TTC549 (cell line): ENCODE data around the gene OR51E1.

Experiments
- FAIRE-seq: peaks from 2 replicates; lab custom pipeline; 2012; peaks lifted over from hg19 to GRCh38; lab: Jason Lieb, UNC

Gene OR51E1

DNA sequence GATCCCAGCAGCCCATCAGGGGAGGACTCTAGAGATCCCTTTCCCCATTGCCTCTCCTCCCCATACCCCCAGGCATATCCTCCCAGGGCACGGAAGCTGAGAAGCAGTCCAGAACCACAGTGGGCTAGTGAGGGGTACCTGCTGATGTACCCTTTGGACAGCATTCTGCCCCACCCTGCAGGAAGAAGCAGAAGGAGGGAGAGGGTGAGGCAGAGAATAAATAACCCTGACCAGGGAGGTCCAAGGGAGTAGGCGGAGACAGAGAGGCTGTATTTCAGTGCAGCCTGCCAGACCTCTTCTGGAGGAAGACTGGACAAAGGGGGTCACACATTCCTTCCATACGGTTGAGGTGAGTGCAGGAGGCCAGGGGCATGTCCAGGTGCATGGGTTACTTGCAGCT is at the start of gene OR51E1:
OR51E1 (plus strand) TSS at position 301 of the 400 bp plus-strand sequence. CDS start 8,545 bp downstream, outside the sequence.
- FAIRE-seq = no peak

DNA sequence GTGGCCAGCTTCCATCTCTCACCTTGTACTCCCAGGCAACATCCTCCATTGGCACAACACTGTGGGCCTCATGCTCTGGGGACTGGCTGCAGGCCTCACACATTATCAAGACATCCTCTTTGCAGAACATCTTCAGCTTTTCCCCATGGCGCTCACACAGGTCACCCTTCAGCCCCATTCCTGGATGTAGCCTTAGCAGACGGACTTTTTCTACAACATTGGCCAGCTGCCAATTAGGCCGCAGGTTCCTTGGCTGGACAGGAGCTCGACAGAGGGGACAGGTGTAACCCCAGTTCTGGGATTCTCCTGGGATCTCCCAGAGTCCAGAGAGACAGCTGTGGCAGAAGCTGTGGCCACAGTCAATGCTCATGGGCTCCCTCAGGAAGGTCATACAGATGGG is 38.7 kb upstream of the OR51E1 start:
- FAIRE-seq = no peak

GRCh38 chr11:4606231-4607015 is 37.4 kb upstream of the OR51E1 start:
- no peak for FAIRE-seq

GRCh38 chr11:4607096-4607495 is 36.7 kb upstream of the OR51E1 start:
- no peak for FAIRE-seq

GRCh38 chr11:4607781-4608666 is 35.8 kb upstream of the OR51E1 start, which contains the start of gene TRIM68:
Gene TRIM68 (minus strand): TSS chr11:4608231. CDS start chr11:4605504, 2,727 bp downstream.
- FAIRE-seq = peak; percentile 96

GRCh38 chr11:4610258-4610935 is 33.4 kb upstream of the OR51E1 start:
- FAIRE-seq = no peak

GRCh38 chr11:4611986-4612385 is 31.8 kb upstream of the OR51E1 start:
- no peak for FAIRE-seq

DNA sequence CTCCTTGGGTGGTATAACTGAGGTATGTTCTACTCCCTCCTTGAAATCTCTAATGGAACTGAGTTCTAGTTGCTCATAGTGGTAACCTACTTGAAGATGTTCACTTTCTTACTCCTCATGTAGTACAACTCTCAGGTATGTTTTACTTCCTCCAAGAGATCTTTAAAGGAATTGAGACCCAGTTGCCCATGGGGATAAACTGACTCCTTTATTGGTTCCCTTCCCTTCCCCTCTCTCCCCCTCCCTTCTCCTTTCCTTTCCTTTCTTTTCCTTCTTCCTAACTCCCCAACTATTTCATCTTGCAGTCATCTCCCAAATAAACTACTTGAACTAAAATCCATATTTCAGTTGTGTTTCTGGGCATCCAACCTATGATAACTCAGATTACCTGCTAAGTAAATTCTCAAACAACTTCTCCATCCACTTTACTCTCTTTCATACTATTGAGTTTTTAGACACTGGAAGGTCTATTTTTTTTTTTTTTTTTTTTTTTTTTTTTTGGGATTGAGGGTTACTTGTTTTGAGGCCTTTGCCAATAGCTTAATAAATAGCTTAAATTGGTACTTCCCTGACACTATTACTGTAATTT is 27.8 kb upstream of the OR51E1 start:
- FAIRE-seq = no peak

- no peak for FAIRE-seq
These were observed 24.3 kb upstream of the OR51E1 start for GRCh38 chr11:4619514-4619913.

GRCh38 chr11:4626207-4627099 is 17.3 kb upstream of the OR51E1 start:
- peak; percentile 37 for FAIRE-seq

DNA sequence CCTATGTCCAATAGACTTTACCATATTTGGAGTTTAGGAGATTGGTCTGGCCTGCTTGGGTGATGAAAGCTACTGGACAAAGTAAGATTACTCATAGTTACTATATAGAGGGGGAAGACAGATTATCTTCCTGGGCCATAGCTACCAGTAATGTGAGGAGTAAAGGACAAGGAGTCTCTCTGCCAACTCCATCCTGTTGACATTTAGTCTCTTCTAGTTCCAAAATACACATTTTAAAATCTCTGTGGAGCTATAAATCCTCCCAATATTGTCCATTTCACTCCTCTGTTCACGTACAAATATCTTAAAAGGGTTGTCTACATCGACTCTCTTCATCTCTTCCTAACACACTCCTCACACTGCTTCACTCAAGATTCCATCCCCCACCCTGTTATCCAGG is 7.6 kb upstream of the OR51E1 start:
- FAIRE-seq = no peak

DNA sequence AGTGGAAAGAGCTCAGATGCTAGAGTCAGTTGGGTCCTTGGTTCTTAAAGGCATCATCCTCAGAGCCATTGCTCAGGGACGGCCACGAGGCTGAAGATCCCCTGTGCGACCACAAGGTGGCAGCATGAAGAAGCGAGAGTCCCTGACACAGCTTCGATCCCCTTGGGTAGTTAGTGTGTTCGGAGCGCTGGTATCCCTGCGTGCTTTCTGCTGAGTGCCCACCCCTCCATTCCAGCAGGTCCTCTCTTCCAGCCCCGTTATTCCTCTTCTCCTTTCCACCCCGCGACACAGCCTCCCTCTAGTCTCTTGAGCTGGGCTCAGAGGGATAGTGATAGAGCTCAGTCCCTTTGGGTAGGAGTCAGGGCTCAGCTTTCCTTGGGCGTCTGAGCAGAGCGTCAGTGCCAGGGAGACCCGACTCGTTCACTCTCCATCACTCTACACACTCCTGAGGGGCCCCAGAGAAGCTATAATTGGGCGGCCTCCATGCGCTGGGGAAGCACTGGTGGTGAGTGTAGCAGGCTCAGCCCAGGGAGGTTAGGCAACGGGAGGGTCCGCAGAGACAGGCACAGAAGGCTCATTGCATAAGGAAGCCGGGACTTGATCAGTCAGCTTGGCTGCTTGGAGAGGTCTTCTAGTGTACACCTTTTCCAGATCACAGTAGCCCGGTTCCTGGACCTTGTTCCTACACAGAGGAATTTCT is 6.7 kb upstream of the OR51E1 start, which contains the start of gene OR51D1:
OR51D1 (plus strand) TSS at position 516 of the 700 bp plus-strand sequence. CDS start 2,314 bp downstream, outside the sequence.
- FAIRE-seq = no peak

- no peak for FAIRE-seq
These were observed 6.1 kb upstream of the OR51E1 start for GRCh38 chr11:4637662-4638047.

DNA sequence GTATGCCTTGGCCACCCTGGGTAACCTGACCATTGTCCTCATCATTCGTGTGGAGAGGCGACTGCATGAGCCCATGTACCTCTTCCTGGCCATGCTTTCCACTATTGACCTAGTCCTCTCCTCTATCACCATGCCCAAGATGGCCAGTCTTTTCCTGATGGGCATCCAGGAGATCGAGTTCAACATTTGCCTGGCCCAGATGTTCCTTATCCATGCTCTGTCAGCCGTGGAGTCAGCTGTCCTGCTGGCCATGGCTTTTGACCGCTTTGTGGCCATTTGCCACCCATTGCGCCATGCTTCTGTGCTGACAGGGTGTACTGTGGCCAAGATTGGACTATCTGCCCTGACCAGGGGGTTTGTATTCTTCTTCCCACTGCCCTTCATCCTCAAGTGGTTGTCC is 3.9 kb upstream of the OR51E1 start:
- no peak for FAIRE-seq

DNA sequence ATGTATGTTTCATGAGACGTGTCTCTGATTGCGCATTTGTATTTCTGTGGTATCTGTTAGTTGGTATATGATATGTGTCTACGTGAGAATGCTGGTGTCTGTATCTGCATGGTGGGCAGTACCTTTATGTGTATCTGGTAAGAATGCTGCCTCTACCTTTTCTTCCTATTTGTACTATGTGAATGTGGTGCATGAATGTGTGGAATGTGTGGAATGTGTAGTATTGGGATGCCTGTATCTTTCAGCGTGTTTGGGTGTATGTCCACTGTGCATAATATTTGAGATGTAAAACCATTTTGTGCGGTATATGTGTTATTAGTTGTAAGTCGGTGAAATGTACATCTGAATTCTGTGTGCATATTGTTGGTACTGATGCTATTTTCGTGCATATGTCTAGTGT is 2.3 kb upstream of the OR51E1 start:
- FAIRE-seq = no peak

DNA sequence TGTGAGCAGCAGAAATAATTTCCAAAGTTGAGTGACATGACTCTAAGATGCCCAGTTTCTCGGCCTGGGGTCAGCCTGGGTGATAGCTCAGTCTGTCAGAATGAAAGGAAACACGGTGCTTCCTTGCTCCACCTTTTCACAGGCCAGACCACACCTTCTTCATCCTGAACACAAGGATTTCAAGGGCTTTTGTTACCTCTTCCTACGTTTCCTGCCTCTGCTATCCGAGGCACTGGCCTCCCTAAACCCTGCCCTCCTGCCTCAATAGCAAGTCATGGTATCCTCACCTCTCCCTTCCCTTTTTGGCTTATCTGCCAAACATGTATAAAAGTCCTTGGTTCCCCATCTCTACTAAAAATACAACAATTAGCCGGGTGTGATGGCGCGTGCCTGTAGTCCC is 1.7 kb upstream of the OR51E1 start:
- no peak for FAIRE-seq

- FAIRE-seq = no peak
These were observed 706 bp upstream of the OR51E1 start for GRCh38 chr11:4643076-4643475.

- FAIRE-seq = no peak
These were observed 451 bp downstream of the OR51E1 start for GRCh38 chr11:4644233-4644632.

DNA sequence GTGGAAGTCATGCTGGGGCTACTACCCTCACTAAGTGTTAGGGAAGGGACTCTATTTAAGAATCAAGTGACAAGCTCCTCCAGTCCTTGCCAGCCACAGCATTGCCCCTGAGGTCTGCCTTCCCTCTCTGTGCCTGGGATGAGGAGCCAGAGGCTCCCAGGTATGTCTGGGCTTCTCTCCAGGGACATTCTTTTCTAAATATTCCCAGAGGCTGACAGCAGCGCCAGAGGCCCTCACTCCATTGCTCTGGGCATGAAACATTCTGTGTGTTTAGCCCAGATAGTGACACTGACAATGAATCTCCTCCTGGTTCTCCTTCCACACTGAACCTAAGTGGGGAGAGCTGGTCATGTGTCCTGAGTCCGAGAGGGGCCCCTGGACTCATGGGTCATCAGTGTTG is 2.2 kb downstream of the OR51E1 start:
- FAIRE-seq = no peak

GRCh38 chr11:4647766-4648165 is 4.0 kb downstream of the OR51E1 start:
- no peak for FAIRE-seq
